Adrenal gland (tissue), 12 donors: Measurements from ENCODE around the gene PSMD4. TPM values are rescaled to one million over a fixed set of nuclear protein-coding genes. Genes with fewer than 3 reads are reported as not detected.

Experiments used
- DNase-seq, 7 donors: peaks; one replicate each; pipeline ENCODE4 v3.0.0-alpha.2; 2019 to 2020
- H3K27ac ChIP-seq, 5 donors: fragments of 200-600 bp; sonication (generic) in 4 of 5; 1 replicate in 3 of 5; 2 replicates in 2 of 5; pipeline versions ENCODE4 v1.5.1 to v1.8.0; 2016 to 2020; ENCODE audit warnings: mild to moderate bottlenecking in 1 of 5
- H3K27me3 ChIP-seq: fragments of 200-600 bp; 2 replicates; pipeline ENCODE4 v1.8.0; 2021
- H3K36me3 ChIP-seq, 2 donors: fragments of 200-600 bp; replicated peaks in 1 of 2; 1 replicate in 1 of 2; 2 replicates in 1 of 2; pipeline versions ENCODE4 v1.5.1 to v1.8.0; 2018 to 2022
- H3K4me1 ChIP-seq, 2 donors: fragments of 200-600 bp; replicated peaks in 1 of 2; 1 replicate in 1 of 2; 2 replicates in 1 of 2; pipeline versions ENCODE4 v1.5.1 to v1.8.0; 2018 to 2021
- H3K4me3 ChIP-seq, 4 donors: fragments of 200-600 bp; sonication (generic) in 3 of 4; one replicate each; pipeline ENCODE4 v1.5.1; 2016 to 2018
- H3K9me3 ChIP-seq, 3 donors: fragments of 200-600 bp; sonication (generic) in 1 of 3; replicated peaks in 1 of 3; 1 replicate in 2 of 3; 2 replicates in 1 of 3; pipeline versions ENCODE4 v1.5.1 to v1.8.0; 2016 to 2021
- CTCF ChIP-seq, 6 experiments: fragments of 450-650 bp in 4 of 6; fragments of 200-600 bp in 2 of 6; sonication (generic) in 1 of 6; IDR thresholded peaks; 1 replicate in 5 of 6; 2 replicates in 1 of 6; pipeline versions ENCODE4 v1.5.1 to v1.8.0; 2016 to 2021; ENCODE audit warnings: antibody characterized with exemption in 6 of 6, mild to moderate bottlenecking in 2 of 6, moderate library complexity in 1 of 6
- POLR2A ChIP-seq, 2 donors: fragments of 450-650 bp; IDR thresholded peaks; one replicate each; pipeline ENCODE4 v1.6.1; 2017; ENCODE audit warnings: antibody characterized with exemption in 2 of 2, mild to moderate bottlenecking in 2 of 2, moderate library complexity in 1 of 2
- WGBS, 4 donors: extraction: QIAGEN DNeasy Blood & Tissue Kit in 2 of 4; methylation state at CpG; one replicate each; pipeline versions ENCODE4 v1.1.5 to v1.1.7; 2013 to 2017; 5-methylcytosine and 5-hydroxymethylcytosine counted together
- intact Hi-C, 2 donors: fragments of 100-400 bp; cut with DNase I; formaldehyde crosslinking; loops; one replicate each; pipeline versions ENCODE4 v1.14.1 to v1.15.0; 2022 to 2023
- polyA plus RNA-seq, 3 donors: library from polyadenylated mRNA; stranded (reverse); fragments of 200-250 nt in 2 of 3; fragments of 350-450 nt in 1 of 3; fragmentation: Illumina TruSeq in 1 of 3; extraction: RNeasy Lipid Tissue Mini Kit (QIAGEN cat#74804) in 1 of 3; gene quantifications; one replicate each; pipeline ENCODE4 v1.2.3, GENCODE V29; 2013 to 2014
- total RNA-seq, 9 donors: library from RNA; depleted of rRNA in 4 of 9; stranded (reverse); fragments of >200 nt in 4 of 9; fragments of 120-200 nt in 1 of 9; fragmentation: NEBNext Ultra II Directional in 1 of 9; extraction: Animal tissue kit (Norgen Biotek cat#: 25700) in 1 of 9; gene quantifications; one replicate each; pipeline versions ENCODE4 v1.1.0 to v1.2.4, GENCODE V29; 2013 to 2023
- donor health status: healthy with polysubstance abuse.
- donor health status: Bipolar disorder and iron deficiency.
- donor health status: DM: yes; HTN: yes; CAD: no.
- donor health status: DM: no; HTN: no; CAD: no.
- donor health status: DM: no; HTN: no; CAD: no.
- donor health status: DM: yes; HTN: yes; CAD: no.

Gene PSMD4
- total and polyA plus RNA-seq, 12 donors: 99.5 to 380 (median 156) TPM

- intact Hi-C loops: loop anchor here in 1 of 2 donors (10.0 kb wide), 1 partner anchor 118 kb away; no protein-coding TSS in a partner anchor
- Histone ChIP-seq H3K27me3 (no peaks in the 10 kb centered on the region), H3K27ac (no peak overlapping the region), H3K4me1 (peaks cover 10 to 17% of the 10 kb centered on the region in 2 donors), H3K36me3 (peaks cover 0 to 63% of the 10 kb centered on the region in 2 donors), H3K9me3 (no peaks in the 10 kb centered on the region), H3K4me3 (no peak overlapping the region)
- 78 to 88% (median 86%) methylated on average over 5 to 10 of the region's 10 CpGs for WGBS, 4 donors
- peak in 1 of 7 donors; percentile 36 for DNase-seq
- TF ChIP-seq CTCF (IDR thresholded peaks at IDR 0.05): no peak
- no peak for TF ChIP-seq POLR2A (IDR thresholded peaks at IDR 0.05)
These were observed 32.2 kb downstream of the PSMD4 start for GRCh38 chr1:151286619-151287340.

GRCh38 chr1:151287341-151287699, 32.8 kb downstream of the PSMD4 start:
- Histone ChIP-seq H3K36me3 (peaks cover 0 to 65% of the 10 kb centered on the region in 2 donors), H3K4me1 (peaks cover 10 to 17% of the 10 kb centered on the region in 2 donors), H3K9me3 (no peaks in the 10 kb centered on the region), H3K27ac (no peak overlapping the region), H3K27me3 (no peaks in the 10 kb centered on the region), H3K4me3 (no peak overlapping the region)
- no peak for DNase-seq
- intact Hi-C loops: loop anchor here in 1 of 2 donors (10.0 kb wide), 1 partner anchor 117 kb away; no protein-coding TSS in a partner anchor
- 90 to 100% (median 96%) methylated on average over 1 to 7 of the region's 7 CpGs for WGBS, 4 donors
- no peak for TF ChIP-seq CTCF (IDR thresholded peaks at IDR 0.05)
- TF ChIP-seq POLR2A (IDR thresholded peaks at IDR 0.05): no peak

GRCh38 chr1:151287767-151288500, 33.4 kb downstream of the PSMD4 start:
- intact Hi-C loops: loop anchor here in 1 of 2 donors (10.0 kb wide), 1 partner anchor 117 kb away; no protein-coding TSS in a partner anchor
- H3K4me3 ChIP-seq: no peak overlapping the region
- no peaks in the 10 kb centered on the region for H3K27me3 ChIP-seq
- no peaks in the 10 kb centered on the region for H3K9me3 ChIP-seq
- H3K27ac ChIP-seq: no peak overlapping the region
- H3K4me1 ChIP-seq: peaks cover 8 to 16% of the 10 kb centered on the region in 2 donors
- no peak for DNase-seq
- TF ChIP-seq CTCF (IDR thresholded peaks at IDR 0.05): no peak
- no peak for TF ChIP-seq POLR2A (IDR thresholded peaks at IDR 0.05)
- 85 to 93% (median 93%) methylated on average over 4 to 22 of the region's 22 CpGs for WGBS, 4 donors
- peaks cover 0 to 72% of the 10 kb centered on the region in 2 donors for H3K36me3 ChIP-seq

GRCh38 chr1:151288502-151288901, 34.0 kb downstream of the PSMD4 start:
- intact Hi-C loops: loop anchor here in 1 of 2 donors (10.0 kb wide), 1 partner anchor 116 kb away; no protein-coding TSS in a partner anchor
- H3K36me3 ChIP-seq: peaks cover 0 to 77% of the 10 kb centered on the region in 2 donors
- TF ChIP-seq CTCF (IDR thresholded peaks at IDR 0.05) (no peak), POLR2A (IDR thresholded peaks at IDR 0.05) (no peak)
- DNase-seq: no peak
- no peak overlapping the region for H3K27ac ChIP-seq
- peaks cover 3 to 10% of the 10 kb centered on the region in 2 donors for H3K4me1 ChIP-seq
- no peaks in the 10 kb centered on the region for H3K9me3 ChIP-seq
- H3K27me3 ChIP-seq: no peaks in the 10 kb centered on the region
- no peak overlapping the region for H3K4me3 ChIP-seq
- WGBS, 4 donors: 87 to 88% (median 87%) methylated on average over 12 to 14 of the region's 14 CpGs
